TTC549 (cell line): Measurements from ENCODE around the gene VWA3A.
"Not testable (repeated sequence)": the region's sequence is repeated elsewhere in the genome, so short reads cannot be mapped to it uniquely, and the experiment has no call there.

Source experiments
- FAIRE-seq: peaks from 2 replicates; lab custom pipeline; 2012; peaks lifted over from hg19 to GRCh38; lab: Jason Lieb, UNC

Gene VWA3A, protein sequence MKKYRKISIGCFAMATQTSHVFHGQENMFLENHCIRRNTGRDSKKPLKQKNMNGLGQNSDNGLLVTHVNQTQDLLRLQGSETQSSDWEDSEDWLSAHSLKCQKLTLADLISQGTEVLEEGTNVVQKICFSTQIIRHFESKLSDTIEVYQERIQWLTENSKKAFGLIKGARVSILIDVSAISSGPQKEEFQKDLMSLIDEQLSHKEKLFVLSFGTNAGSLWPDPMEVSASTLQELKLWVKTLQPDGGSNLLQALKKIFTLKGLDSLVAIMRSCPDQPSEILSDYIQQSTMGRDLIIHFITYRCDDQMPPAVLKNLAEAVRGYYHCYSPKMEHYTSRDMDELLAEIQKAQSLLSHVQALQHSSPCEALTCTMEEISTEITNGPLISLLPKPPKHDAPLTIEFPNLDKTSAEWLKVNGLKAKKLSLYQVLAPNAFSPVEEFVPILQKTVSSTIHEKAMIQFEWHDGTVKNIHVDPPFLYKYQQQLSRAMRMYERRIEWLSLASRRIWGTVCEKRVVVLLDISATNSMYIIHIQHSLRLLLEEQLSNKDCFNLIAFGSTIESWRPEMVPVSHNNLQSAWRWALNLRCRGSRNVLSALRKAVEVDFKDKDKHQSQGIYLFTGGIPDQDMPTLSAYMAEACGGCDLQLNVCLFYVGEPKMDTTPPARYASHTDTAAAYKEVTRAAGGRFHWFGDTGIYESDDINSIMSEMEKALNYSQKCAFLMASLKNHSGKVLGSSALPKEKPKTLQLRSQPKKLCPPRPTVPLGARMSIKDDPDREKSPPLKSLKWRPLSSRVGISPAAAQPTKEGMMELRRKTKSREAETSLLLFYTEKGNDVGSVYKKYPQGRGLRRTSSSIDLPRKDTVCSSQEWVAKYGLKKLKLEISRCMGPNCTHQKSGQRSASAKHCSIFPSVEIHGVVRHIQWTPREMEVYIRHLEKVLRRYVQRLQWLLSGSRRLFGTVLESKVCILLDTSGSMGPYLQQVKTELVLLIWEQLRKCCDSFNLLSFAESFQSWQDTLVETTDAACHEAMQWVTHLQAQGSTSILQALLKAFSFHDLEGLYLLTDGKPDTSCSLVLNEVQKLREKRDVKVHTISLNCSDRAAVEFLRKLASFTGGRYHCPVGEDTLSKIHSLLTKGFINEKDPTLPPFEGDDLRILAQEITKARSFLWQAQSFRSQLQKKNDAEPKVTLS

GRCh38 chr16:22092143-22092933 lies at the start of gene VWA3A:
Gene VWA3A, plus strand, starts transcription at chr16:22092541. Its CDS starts 97 bp downstream, at chr16:22092638.
- FAIRE-seq = no peak

DNA sequence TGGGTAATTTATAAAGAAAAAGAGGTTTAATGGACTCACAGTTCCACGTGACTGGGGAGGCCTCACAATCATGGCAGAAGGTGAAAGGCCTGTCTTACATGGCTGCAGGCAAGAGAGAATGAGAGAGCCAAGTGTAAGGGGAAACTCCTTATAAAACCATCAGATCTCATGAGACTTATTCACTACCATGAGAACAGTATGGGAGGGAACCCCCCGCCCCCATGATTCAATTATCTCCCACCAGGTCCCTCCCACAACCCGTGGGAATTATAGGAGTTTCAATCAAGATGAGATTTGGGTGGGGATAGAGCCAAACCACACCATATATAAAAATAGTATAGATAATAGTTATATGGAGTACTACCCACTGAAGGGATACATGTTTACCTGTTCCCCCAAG lies 48.5 kb upstream of the VWA3A start:
- not testable (repeated sequence) for FAIRE-seq

- not testable (repeated sequence) for FAIRE-seq
Measured at GRCh38 chr16:22045888-22046287, 46.5 kb upstream of the VWA3A start.

DNA sequence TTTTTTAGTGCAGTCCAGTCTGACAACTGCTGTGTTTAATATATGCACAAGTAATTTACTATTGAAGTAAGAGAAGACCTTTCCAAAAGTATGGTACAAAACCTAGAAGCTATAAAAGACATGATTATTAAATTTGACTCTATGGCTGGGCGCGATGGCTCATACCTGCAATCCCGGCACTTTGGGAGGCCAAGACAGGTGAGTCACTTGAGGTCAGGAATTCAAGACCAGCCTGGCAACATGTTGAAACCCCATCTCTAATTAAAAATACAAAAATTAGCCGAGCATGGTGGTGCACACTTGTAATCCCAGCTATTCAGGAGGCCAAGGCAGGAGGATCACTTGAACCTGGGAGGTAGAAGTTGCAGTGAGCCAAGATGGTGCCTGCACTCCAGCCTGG lies 41.4 kb upstream of the VWA3A start:
- no peak for FAIRE-seq

DNA sequence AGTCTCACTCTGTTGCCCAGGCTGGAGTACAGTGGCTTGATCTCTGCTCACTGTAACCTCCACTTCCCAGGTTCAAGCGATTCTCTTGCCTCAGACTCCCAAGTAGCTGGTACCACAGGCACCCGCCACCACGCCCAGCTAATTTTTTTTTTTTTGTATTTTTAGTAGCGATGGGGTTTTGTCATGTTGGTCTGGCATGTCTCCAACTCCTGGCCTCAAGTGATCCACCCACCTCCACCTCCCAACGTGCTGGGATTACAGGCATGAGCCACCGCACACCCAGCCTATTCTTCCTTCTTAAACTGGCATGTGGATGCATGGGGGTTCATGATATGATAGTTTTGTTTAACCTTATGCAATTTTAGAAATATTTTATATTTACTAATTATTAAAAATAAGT lies 39.4 kb upstream of the VWA3A start:
- no peak for FAIRE-seq

DNA sequence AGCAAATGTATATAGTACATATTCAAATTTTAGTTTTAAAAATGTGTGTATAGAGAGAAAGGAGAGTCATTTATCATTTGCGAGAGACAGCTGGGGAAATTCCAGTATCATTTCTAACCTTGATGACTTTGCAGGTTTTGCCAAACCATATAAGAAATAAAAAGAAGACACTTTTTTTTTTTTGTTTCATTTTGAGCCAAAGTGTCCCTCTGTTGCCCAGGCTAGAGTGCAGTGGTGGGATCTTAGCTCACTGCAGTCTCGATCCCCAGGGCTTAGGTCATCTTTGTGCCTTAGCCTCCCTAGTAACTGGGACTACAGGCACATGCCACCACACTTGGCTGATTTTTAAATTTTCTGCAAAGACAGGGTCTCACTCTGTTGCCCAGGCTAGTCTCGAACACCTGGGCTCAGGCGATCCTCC lies 38.4 kb upstream of the VWA3A start:
- FAIRE-seq = no peak

DNA sequence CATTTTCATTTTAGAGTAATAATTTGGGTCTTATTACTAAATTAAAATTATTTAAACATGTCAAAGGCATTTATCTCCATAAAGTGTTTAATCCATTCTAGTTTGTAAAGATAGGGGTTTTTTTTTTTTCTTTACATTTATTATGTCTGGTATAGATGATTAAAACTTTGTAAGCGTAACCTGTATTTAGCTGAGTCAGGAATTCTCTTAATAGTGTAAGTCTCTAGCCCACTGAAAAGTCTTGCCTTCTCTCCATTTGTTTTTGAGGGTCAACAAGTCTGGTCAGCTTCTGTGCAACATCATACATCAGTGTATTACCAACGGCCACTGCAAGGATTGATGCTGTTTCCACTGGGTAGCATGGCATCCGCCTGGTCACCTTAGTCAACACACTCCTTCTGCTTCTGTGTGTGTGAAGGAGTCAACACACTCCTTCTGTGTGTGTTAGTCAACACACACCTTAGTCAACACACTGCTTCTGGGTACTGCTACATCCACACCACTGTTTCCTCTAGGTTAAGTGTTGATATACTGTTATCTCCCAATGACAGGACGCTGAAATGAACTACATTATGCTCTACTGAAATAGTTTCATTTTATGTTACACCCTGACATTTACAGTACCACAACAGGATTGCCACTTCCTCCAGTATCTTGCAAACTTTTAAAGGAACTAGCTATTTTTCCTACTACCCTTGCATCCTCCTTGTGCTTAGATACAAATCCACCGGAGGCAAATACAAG lies 37.3 kb upstream of the VWA3A start:
- FAIRE-seq = no peak

DNA sequence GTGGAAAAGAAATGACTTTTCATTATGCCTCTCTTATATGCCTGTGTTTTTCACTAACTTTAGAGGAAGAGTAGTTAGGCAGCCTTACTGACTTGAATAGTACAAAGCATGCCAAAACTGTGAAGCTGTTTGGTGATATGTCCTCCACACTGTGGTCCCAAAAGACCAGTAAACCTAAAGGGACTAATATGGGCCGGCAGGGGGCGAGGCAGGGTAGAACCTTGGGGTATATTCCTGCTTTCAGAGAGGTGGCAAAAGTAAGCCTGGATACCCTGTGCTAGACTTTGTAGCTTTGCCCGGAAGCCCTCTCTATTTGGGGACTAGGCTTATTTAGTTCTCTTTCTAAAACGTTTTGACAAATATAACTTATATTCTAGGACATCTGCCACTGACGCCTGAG lies 36.5 kb upstream of the VWA3A start:
- FAIRE-seq = no peak

- FAIRE-seq = no peak
Measured at GRCh38 chr16:22063888-22064467, 28.4 kb upstream of the VWA3A start.

DNA sequence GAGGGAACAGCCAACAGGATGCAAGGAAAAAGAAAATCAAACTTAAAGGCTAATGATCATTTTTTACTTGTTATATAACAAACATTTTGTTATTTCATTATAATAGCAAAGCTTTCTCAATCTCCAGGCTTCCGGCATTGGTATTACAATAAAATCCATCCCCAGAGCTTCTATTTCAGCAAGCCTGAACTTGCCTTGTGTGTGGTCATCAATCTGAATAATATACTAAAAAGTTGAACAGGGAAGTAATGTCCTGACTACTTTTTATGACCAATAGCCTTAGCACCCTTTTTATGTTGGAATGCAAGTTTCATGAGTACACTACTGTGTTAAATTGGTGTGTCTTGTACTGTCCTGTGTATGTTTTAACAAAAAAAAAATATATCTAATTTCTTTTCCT lies 27.1 kb upstream of the VWA3A start:
- no peak for FAIRE-seq

DNA sequence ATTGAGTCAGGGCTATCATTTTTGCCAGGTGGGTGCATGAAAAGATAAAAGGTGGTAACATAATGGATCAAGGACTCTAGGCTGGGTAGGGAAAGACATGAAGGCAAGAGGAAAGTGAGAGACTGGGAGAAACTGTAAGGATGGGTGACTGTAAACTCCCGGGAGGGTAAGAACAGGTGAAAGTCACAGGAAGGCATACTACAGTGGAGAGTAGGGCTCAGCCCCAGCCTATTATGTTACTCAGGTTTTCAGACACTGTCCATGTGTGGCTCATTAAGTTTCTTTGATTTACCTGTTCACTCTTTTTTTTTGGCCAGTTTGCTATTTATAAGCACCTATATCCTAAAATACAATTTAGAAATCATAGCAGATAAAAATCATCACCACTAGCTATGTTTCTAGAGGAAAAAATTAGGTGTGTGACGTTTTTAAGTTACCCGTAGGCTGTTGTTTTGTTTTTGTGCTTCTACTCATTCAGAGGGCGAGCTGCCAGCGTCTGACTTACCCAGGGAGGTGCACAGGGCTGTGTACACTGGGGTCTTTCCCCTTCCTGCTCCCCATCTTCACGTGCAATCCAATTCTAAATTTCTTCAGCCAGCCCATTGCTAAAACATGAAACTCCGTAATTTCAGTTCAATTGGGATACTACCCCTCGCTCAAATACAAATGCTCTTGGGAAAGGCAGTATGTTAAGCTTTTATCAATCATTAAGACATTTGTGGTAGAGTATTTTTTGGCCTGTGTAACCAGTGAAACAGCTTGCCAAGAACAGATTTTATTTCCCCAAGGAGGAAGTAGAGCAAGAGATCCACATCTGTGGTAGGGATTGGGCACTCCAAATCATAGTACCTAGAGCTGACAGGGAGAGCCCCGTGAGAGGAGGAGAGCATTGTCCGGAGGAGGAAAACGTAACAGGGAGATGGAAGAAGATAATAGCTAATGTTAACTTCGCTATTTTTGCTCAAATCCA lies 21.7 kb upstream of the VWA3A start:
- FAIRE-seq = no peak

DNA sequence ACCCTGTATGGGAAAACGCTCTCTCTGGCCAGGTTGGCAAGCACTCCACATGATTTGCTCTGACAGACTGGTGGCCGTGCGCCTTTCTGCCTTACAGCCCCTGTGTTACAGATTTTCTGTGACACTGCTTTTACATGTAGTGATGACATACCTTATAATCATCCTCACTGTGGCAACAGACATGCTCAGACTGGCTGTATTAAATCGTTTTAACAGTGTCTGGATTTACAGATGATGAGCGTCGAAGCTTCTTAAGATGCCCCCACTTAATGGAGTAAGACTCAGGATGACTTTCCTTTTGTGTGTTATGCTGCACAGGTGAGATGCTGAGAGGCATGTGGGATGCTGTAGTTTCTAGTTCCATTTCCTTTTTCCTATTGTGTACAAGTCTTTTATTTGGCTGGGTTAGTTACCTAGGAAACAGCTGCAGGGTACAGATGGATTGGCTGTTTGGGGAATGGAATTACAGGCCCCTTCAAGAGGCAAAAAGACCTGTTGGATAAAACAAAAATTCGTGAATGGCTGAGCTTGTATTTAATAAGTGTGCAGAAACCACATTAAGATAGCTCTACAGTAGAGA lies 20.9 kb upstream of the VWA3A start:
- FAIRE-seq = no peak

GRCh38 chr16:22073350-22073749 lies 19.0 kb upstream of the VWA3A start:
- FAIRE-seq = no peak

DNA sequence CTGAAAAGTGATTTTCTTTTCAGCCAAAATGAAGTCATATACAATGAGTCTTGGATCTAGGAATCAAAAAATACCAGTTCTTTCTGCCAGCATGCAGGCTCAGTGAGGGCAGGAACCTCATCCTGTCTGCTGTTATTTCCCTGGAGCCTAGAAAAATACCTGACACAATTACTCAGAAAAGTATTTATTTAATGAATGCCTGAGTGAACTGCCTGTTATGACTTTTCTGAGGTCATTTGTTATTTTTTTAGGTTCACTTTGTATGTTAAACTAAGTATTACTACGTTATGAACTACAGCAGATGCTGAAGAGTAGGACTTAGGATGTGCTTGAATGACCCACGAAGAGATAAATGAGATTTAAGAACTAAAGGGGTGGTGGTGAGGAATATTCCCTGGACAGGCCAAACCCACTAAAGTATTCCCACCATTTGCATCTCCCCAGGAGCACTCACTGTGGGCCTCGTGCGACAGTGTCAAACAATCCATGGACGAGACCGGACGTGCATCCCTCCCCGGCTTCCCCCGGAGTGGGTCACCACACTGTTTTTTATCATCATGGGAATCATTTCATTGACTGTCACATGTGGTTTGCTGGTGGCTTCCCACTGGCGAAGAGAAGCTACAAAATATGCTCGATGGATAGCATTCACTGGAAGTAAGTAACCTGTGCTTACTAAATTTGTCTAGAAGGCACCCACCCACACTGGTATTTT lies 17.1 kb upstream of the VWA3A start:
- no peak for FAIRE-seq

DNA sequence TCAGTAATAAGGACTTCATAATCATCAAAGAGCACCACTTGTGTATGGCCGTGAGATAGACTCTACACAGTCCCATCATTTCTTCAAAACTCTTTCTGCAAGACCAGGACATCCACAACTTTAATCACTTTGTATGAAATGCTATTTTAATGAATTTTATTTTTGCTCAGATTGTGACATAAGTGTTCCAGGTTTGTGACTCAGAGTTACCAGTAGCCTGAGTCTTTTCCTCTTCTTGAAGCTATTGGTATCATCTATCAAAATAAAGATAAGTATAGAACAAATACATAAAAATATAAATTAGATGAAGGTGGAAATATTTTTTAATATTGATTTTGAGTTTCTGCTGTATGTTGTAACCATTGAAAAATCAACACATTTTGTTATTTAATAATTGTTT lies 16.6 kb upstream of the VWA3A start:
- no peak for FAIRE-seq

DNA sequence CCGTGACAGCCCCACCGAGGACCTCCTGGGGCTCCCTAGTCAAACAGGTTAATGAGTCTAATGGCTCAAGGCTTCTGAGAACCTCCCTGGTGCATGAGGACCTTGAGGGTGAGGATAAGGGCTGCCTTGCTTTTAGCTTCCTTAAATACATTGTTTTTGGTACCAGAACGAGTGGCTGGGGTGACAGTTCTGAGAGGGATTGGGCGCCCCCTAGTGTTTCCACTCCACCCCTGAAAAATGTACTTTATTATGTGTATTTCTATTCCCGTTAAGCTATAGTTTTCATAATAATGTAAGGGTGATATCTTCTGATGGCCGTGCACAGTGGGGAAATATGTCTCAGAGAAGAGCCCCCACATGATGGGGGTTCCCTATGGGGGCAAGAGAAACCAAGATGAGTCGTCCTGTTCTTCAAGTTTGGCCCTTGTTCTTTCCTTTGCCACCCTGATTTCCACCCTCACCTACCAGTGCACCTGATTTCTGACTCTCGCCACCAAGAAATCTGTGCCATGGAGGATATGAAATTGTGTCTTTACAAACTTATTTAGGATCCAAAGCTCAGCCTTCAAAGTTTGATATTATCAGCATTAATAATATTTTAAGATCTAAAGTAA lies 14.5 kb upstream of the VWA3A start:
- FAIRE-seq = peak; percentile 41

GRCh38 chr16:22078656-22079055 lies 13.7 kb upstream of the VWA3A start:
- FAIRE-seq = no peak

DNA sequence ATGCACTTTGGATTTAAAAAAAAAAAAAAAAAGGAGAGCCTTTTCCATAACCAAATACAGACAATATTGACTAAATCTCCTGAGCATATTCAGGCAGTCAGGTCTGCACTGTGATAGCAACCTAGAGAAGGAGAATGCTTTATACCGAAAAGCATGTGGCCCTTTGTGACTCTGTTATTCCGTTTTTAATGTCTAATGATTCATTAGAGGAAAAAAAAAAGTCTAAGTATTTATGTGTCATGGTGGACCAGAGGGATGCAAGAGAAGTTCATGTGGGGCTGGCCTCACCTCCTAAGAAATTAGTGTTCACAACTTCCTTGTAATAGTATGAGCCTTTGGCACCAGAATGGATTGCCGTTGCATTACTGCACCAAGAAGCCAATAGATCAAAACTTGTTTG lies 11.3 kb upstream of the VWA3A start:
- FAIRE-seq = no peak
